Stimulated activated CD4-positive, alpha-beta T cell treated with anti-CD3 and anti-CD28 coated beads, Interleukin-1b, Interleukin-23, amount 100 ng/mL, for 4 hours (primary cell): ENCODE measurements around the gene CDKN1B.
A peak's percentile ranks its signal among the peaks of the same experiment; 100 is the strongest.
"Not testable (repeated sequence)": the region's sequence is repeated elsewhere in the genome, so short reads cannot be mapped to it uniquely, and the experiment has no call there.

Experiments used
- DNase-seq, 2 donors: peaks; one replicate each; pipeline ENCODE4 v3.0.0-alpha.2; 2020; ENCODE audit warnings: low read depth in 2 of 2

Gene CDKN1B

DNA sequence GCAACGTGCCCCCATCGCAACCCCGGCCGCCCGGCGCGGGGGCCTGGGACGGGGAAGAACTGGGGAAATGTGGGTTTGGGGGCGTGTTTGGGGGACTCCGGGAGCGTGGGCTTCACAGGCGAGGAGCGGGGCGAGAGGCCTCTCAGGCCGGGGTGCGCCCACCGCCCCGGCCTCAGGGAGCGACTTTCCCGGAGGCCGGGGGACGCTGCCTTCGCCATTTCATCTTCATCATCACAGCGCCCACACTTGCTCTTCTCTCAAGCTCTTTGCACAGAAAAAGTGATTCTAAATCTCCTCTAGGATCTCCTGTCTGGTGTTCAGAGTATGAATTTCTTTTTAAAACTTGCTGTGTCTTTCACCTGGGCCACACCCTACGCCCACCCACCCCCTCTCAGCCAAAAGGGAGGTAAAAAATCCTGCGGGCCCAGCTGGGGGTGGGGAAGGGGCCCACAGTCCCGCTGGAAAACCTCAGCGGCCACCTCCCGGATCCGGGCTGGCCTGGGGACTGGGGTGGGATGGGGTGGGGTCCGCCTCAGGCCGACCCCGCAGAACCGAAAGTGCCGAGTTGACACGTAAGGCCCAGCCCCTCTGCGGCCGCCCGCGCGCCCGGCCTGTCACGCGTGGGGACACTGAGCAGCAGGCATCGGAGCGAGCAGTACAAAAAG is 7.4 kb downstream of the CDKN1B start:
- no peak for DNase-seq

DNA sequence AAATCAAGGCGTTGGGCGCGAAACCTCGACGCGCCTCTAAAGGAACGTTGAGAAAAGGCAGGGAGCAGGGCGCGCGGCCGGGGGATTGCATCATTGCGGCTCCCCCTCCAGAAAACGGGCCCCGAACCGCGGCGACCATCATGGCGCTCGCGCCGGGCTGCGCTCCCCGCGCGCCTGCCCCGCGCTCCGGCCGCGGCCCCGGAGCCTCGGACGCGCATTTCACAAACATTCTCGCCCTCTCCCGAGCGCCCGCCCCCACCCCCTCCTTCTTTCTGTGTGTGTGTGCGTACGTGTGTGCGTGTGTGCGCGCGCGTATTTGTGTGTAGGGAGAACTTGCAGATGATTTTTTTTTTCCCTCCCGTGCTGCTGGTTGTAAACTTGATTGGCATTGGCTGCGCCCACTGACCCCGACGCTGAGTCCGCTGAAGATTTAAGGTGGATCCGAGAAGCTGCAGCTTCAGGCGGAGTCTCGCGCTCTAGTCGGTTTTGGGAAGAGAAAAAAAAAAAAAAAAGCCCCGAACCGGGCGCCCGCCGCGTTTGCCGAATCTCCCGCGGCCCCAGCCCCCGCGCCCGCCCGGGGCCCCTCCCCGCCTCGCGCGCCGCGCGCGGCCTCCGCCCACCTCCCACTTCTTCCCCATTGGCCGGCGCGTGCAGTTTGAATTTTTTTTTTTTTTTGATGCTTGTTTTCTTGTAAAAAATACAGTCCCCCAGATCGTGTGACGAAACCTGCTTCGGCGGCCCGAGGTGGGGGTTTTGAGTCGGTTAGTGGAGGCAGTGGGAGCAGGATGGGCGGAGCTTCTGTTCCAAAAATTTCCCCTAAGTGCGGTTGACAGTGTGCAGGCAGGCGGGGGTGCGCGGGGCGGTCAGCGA is 8.2 kb downstream of the CDKN1B start:
- DNase-seq, result peak; percentile 74 to 85

DNA sequence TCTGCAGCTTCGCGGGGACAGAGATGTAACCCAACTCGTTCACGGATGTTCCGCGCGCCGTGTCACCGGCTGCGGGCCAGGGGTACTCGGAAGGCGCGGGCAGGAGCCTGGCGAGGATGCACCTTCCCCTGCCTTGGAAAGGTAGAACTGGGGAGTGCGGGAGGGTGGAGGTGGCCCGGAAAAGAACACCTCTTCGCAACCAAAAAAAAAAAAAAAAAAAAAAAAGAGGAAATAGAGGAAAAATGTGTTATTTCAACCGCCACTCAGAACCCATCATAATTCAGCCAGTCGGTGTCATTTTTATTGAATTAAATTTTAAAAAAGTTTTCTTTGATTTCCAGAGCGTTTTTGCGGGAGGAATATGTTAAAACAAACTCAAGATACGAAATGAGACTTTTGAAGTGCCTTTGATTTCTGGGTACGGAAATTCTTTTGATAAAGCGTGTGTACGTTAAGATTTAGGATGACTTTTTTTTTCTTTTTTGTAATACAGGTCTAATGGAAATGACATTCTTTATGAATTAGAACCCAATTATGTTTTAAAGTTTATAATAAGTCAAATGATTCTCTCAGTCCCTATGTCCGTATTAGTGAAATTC is 8.9 kb downstream of the CDKN1B start:
- no peak for DNase-seq

DNA sequence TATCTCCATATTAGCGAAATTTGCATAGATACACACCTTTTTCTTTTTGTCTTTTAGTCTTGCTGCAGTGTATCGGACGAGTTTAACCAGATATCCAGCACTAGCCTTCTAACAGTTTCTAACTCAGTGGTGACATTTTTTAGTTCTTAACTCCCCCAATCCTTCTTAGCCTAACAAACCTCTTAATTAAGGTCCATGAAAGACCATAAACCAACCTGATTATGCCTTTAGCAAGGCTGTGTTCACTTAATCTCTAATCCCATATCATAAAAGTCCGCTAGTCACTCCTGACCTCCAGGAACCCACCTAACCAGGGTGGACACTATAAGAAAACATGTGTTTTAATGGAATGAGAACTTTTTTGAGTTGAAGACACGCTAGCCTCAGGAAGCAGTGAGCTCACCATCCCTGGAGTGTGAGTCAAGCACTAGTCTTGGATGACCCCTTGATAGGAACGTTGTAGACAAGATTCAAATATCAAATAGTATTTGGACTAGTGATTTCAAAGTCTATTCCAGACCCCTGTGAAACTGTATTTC is 9.5 kb downstream of the CDKN1B start:
- DNase-seq, result no peak

DNA sequence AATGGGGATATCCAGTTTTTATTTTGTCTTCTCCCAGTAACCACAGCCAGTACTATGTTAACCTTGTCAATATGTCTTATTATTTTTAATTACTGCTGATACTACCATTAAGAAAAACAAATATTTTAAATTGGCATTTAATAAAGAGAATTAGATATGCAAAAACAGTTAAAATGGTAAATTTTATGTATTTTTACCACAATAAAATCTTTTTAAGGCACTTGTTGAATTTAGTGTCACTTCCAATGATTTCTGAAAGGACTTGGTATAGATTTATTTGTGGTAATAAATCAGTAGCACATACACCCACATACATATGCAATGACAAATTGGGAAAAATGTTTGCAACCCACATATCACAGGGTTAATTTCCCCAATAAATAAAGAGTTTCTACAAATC is 14.0 kb downstream of the CDKN1B start:
- no peak for DNase-seq

DNA sequence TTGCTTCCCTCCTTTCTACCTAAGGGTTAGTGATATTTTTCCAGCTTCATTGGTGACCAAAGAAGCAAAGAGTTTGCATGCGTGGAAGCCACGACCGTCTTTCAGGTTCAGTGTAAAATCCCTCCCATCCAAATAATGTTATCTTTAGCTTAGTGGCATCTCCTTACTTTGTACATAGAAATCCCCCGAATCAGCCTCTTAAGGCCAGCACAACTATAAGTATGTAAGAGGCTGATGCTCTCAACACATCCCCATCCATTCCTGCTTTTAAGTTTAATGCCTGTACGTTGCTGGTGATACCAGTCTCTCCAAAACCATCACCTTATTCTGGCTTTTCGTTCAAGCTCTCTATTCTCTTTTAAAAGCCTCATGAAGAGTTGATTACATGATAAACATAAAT is 14.6 kb downstream of the CDKN1B start:
- no peak for DNase-seq

DNA sequence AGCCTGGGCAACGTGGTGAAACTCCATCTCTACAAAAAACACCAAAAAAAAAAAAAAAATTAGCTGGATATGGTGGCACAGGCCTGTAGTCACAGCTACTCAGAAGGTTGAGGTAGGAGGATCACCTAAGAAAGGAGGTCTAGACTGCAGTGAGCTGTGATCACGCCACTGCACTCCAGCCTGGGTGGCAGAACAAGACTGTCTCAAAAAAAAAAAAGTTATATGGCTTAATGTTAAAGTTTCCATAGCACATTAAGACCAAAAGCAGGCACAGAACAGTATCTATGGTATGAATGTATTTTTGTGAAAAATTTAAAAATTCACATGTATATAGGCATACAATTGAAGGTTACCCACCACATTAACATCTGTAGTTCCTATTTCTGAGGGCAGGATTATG is 15.9 kb downstream of the CDKN1B start:
- no peak for DNase-seq

DNA sequence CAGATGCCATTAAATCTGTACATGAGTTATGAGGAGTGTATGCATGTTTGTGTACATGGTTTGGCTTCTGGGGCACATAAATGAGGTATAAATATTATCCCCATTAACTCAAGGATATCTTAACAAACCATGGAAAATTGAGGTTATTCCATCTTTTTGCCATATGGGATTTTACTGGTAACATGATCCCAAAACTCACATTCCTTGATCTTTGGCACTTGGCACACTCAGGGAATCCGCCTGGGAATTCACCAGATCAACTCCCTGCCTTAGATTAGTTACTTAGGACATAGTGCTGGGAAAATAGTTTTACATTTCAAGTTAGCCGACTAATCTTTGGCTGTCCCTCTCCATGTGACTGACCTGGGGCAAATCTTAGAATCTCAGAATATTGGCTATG is 16.9 kb downstream of the CDKN1B start:
- no peak for DNase-seq

DNA sequence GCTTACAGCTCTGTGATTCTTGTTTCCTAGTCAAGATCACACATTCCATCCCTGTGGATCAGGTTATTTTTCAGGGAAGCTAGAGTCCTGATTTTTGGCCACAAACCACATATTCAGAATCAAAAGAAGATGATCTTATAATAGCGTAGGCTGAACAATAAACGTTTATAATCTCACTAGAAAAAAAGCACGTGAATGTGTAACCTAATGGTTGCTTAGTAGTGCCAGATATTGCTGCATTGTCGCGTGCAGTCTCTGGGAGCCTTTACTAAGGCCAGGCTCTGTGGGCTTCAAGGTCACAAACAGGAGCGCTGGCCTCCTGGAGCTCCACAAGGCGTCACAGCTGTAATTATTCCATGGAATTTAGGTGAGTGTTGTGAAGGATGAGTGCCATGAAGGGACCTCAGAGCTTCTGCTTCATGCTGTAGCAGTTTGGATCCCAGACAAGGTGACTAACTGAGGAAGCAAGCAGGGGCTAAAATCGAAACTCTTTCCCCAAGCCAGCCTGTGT is 17.4 kb downstream of the CDKN1B start:
- no peak for DNase-seq

DNA sequence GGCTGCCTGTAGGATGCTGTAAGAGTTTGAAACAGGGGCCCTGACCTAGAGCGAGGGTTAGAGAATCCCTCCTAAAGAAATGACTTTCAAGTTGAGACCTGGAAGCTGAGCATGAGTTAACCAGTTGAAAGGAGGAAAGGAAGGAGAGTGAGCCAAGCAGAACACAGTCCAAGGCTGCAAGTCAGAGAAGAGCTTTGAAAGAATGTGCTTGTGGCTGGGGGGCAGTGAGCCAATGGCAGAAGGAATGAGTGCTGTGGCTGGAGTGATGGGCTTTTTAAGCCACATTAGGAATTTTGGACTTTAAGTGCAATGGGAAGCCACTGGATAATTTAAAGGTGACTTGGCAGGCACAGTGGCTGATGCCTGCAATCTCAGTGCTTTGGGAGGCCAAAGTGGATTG is 18.1 kb downstream of the CDKN1B start:
- DNase-seq, result no peak

DNA sequence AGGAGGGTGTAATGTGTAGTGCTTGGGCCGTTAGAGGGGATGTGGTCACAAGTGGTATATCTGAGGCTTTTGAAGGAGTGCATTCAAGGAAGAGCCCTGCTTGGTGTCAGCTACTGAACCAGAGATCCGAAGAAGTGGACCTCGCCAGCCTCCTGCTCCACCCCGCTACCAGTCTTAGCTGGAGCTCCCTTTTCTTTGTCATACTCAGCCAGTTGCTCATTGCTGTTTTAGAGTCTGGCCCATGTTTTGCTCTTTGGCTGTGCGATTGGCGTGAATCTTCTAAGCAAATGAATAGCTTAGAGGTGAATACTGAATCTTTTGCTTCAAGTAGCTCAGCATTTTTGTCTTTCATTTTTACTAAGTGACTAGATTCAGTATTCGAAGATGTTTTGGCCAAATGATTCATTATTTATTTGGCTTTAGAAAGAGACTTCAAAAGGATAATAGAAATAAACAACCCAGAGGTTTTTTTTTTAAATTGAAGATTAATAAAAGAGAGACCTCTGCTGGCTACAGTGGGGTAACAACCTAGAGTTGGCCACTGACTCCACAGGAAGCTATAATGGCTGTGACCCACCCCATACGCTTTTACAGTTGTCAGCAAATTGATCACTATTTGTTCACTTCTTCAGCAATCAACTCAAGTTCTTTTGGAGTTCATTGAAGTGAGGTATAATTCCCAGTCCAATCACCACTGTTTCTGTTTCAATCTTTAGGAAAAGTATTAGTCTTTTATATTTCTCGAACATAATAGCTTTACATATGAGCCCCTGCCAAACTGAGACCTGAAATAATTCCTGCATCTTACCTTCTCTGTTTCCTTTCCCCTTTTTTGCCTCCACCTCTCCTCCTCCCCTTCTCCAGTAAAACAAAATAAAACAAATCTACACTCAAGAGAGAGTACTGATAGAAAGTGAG is 19.9 kb downstream of the CDKN1B start:
- DNase-seq, result peak in 1 of 2 donors; percentile 28

DNA sequence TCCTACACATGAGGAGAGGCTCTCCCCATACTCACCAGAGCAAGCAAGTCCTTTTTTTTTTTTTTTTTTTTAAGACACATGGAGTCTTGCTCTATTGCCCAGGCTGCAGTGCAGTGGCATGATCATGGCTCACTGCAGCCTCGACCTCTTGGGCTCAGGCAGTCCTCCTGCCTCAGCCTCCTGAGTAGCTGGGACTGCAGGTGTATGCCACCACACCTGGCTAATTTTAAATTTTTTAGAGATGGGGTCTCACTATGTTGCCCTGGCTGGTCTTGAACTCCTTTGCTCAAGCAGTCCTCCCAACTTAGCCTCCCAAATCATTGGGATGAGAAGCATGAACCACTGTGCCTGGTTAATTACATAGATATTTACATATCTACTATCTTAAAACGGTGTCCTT is 21.0 kb downstream of the CDKN1B start:
- DNase-seq, result not testable (repeated sequence)

DNA sequence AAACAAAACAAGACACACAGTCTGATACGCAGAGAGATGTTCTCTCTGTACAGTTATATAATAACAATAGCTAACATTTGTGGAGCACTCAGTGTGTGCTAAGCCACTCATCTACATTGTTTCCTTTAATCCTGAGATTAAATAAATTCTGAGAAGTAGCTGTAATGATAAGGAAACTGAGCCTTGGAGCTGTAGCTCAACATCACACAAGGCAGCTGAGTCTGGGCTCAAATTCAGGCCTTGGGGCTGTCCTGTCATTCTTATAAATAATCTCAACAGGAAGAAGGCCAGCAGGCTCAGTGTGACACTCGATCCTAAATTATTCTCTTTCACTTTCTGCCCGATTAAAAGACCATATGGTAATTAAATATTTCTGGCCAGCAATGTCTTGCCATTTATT is 24.5 kb downstream of the CDKN1B start:
- no peak for DNase-seq

DNA sequence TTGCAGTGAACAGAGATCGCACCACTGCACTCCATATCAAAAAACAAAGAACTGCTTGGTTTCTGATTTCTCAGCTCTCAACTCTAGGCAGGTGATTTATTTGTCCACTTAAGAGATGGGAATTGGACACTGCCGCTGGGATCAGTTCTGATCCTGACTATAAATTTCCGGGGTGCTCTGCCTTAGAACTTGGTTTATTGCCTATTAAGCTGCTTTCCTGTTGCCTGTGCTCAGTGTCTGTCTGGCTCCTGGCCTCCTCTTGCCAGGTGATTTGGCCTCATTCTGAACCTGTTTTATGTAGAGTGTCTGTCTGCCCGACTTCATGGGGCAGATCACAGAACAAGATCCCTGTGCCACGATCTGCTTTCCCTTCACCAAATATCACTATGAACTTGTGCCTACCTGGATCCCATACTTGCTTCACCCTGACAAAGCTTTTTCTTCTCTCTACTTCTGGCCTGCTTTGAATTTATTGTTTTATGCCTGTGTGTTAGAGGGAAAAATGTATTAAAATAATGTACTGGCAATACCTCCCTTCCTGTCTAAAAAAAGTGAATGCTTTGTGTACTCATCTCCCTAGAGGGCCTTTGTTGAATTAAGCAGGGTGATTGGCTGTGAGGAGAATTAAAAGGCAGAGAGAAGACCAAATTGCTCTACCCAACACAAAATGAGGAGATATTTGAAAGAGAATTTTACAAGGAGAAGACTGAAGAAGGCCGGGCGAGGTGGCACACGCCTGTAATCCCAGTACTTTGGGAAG is 27.6 kb downstream of the CDKN1B start:
- no peak for DNase-seq

DNA sequence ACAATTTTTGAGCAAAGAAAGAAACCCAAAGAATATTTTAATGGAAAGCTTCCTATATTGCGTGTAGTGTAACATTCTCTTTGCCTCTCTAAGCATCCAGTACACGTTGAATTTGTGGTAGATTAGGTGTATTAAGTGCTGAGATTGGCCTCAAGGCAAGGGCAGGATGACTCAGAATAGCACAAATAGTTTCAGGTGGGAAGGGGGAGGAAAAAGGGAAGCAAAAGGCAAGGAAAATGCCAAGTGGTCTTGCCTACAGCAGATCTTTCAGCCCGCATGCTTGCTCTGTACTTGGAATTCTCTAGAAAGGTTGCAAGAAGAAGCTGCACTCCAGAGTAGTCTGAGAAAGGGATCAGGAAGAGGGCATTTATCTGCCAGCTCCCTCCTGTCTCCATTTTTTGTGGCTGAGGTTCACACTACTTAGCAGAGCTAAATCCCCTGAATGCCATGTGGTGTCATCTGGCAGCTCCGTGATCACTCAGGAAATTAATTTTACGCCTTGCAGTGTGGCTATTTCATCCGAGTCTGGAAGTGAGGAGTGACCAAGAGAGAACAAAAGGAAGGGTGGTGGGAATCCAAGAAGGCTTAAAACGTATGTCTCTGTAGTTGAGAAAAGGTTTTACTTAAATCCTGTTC is 28.5 kb downstream of the CDKN1B start:
- no peak for DNase-seq

DNA sequence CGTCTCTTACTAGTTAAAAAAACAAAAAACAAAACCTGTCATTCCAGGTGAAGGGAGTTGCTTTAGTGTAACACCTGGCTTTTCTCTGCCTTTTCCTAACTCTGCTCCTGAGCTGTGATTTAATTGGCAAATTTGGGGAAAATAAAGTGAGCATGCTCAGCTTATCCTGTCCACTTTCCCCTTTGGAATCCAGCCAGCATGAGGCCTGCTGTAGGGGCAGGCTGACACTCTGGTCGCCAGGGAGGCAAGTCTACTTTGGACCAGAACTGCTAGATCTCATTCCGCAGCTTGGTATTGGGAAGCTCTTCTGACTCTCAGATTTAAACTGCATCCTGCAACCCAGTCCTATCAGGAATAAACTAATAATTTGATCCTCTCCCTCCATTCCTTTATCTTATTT is 30.1 kb downstream of the CDKN1B start:
- DNase-seq, result no peak

DNA sequence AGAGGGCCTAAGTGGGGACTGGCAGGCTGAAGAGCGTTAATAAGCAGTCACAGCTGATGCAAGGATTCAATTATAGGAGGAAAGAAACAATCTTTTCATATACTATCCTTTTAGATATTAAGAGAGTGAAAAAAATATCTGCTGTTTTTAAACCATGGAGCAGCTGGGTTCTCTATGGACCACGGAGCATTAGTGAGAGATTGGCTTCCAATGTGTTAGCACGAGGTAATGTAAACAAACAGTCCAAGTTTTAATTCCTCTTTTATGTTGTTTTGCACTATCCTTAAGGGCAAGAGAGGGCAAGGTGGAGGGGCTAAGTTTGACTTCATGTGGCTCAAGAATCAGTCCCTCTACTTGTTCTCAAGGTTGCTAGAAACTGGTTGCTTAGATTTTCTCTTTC is 30.9 kb downstream of the CDKN1B start:
- DNase-seq, result no peak

DNA sequence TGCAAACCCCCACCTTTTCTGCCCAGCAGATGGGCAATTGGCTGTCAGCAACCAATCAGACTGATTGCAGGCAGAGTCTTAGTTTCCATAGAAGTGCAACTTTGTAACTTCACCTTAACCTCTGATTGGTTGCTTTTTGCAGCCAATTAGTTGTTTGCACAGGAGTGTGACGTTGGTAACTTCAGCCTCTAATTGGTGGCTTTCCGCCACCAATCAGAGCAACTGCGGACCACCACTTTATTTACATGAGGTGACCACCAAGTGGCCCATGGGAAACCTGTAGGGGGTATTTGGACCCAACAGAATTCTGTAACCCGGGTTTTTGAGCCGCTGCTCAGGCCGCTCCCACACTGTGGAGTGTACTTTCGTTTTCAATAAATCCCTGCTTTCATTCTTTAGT is 32.3 kb downstream of the CDKN1B start:
- no peak for DNase-seq

DNA sequence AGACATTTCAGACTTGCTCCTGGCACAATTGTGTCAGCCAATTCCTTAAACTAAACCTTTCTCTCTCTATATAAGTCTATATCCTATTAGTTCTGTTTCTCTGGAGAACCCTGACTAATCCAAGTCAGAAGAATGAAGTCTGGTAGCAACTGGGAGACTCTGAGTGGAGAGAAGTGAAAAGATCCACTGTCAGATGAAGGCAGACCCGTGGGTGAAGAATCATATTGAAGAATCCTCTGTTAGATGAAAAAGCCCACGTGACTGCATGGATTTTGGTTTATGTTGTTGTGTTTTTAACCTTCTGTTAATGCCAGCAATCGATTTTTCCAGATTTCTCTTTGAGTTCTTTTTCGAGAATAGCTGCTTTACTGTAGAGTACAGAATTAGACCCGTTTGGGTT is 38.8 kb downstream of the CDKN1B start:
- no peak for DNase-seq

DNA sequence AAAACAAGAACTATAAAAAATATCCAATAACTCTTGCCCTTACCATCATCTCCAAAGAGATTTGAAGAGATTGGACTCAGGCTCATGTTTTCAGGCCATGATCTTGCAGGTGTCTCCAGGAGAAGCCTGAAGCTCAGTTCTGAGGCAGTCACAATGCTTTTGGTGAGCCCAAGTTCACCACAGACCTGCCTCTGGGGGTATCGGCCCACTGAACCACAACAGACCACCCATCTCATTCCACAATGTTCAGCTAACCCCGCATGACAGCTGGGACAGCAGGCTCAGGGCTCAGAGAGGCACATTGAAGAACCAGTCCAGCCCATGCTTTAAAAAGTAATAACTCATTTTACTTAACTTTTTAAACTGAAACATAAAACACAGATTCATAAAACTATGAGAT is 40.0 kb downstream of the CDKN1B start:
- DNase-seq, result no peak
